ENCODE results near the gene PGGT1B.

Gene PGGT1B

DNA sequence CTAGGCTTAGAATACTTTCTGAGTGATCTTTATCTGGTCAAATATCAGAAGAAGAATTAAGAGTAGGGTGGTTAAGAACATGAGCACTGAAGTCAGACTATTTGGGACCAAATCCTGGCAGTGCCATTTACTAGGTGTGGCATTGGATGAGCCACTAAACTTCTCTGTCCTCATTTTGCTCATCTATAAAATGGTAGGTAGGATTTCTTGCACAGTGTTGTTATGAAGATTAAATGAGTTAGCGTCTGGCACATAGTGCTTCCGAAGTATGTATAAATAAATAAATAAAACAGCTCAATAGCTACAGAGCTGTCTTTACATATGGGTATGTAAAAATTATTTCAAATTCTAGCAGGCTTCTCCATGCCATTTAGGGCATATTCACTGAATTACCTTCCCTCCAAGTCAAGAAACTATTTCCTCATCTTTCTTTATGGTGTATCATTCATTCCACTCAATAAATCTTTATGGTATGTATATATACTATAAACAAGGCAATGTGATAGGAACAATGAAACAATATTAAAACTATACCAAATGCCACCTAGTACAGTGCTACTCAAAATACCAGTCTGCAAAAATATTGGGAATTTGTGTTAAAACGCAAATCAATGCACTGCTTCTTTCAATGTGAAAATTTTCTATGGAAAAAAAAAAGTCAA, 9.8 kb upstream of the PGGT1B start:
- TF ChIP-seq, protein P1, sequence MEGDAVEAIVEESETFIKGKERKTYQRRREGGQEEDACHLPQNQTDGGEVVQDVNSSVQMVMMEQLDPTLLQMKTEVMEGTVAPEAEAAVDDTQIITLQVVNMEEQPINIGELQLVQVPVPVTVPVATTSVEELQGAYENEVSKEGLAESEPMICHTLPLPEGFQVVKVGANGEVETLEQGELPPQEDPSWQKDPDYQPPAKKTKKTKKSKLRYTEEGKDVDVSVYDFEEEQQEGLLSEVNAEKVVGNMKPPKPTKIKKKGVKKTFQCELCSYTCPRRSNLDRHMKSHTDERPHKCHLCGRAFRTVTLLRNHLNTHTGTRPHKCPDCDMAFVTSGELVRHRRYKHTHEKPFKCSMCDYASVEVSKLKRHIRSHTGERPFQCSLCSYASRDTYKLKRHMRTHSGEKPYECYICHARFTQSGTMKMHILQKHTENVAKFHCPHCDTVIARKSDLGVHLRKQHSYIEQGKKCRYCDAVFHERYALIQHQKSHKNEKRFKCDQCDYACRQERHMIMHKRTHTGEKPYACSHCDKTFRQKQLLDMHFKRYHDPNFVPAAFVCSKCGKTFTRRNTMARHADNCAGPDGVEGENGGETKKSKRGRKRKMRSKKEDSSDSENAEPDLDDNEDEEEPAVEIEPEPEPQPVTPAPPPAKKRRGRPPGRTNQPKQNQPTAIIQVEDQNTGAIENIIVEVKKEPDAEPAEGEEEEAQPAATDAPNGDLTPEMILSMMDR (IDR thresholded peaks at IDR 0.05; ENCODE audit: insufficient read depth, missing control alignments): no peak
- no peak for DNase-seq (ENCODE audit: insufficient read length, low spot score)
- FAIRE-seq: no peak

DNA sequence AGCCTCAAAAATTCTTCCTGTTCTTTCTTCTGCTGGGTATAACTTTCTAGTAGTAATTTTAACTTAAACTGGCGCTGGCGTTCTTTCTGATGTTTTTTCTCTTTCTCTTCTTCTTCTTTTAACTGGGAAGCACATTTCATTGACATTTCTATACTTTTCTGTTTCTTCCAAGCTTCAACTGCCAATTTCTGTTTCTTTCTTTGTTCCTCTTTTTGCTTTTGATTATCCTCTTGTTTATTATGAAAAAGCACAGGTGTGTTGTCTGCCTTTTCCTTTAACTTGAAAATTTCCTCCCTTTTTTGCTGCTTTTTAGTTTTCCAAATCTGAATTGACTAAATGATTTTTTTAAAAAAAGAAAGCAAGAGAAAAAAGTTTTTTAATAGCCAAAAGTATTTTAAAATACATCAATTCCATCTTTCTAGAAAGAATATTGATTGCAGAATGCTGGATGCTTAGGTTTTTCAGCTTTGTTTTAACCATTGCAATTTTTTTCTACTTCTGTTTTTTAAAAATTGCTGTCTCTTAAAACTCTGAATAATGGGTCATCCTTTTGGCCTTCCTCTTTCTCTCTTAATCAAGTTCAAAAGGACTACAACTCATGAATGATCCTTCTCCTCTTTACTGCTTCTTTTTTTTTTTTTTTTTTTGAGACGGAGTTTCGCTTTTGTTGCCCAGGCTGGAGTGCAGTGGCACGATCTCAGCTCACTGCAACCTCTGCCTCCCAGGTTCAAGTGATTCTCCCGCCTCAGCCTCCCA, 8.8 kb upstream of the PGGT1B start:
- TF ChIP-seq, protein P1 (IDR thresholded peaks at IDR 0.05; ENCODE audit: insufficient read depth, missing control alignments): no peak
- no peak for DNase-seq (ENCODE audit: insufficient read length, low spot score)
- no peak for FAIRE-seq

DNA sequence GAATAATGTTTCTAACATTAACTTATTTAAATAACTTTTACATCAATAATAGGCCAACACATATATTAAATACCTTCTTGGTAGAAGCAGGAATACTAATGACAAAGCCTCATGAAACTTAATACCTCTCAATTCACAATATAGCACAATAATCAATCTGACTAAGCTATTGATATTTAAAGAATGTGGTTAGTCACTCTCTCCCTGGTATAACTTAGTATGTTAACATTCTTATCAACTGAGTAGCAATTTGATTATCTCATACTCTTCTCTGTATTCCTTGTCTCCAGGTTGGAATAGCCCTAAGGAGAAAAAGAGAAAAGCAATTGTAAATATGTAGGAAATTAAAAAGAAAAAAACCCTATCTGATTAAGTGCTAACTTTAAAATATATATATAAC, 4.9 kb upstream of the PGGT1B start:
- DNase-seq (ENCODE audit: insufficient read length, low spot score) (no peak), FAIRE-seq (no peak)
- TF ChIP-seq, protein P1 (IDR thresholded peaks at IDR 0.05; ENCODE audit: insufficient read depth, missing control alignments): no peak

DNA sequence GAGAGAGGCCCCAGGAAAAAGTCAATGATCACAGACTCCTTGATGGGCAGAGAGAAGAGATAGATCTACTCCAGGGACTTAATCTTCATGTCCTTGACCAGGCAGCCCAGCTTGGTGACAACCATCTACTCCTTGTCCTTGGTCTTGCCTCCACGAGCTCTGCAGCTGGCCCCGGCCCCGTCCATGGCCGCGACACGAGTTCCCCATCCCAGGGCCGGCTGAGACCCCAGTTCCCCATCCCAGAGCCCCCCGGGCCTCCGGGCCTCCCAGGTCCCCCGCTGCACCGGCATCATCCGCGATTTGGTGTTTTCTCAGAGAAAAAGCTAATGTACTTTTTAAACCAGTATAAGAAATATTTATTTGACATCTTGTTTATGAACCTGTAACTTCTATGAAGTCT, 2.5 kb upstream of the PGGT1B start:
- FAIRE-seq: no peak
- no peak for DNase-seq (ENCODE audit: insufficient read length, low spot score)
- TF ChIP-seq, protein P1 (IDR thresholded peaks at IDR 0.05; ENCODE audit: insufficient read depth, missing control alignments): no peak

DNA sequence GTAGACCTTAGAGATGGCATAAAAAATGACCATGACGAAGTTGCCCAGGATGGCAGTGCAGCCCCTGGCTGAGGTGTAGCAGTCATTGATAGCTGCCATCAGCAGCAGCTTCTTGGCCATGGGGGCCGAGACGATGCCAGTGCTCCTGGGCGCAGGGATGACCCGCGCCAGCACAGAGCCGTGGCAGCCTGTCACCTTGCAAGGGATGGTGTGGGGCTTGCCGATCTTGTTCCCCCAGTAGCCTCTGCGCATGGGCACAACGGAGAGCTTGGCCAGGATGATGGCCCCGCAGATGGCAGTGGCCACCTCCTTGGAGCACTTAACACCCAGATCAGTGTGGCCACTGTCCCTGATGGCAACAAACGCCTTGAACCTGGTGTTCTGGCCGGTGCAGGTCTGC, 2.1 kb upstream of the PGGT1B start:
- no peak for FAIRE-seq
- DNase-seq (ENCODE audit: insufficient read length, low spot score): no peak
- TF ChIP-seq, protein P1 (IDR thresholded peaks at IDR 0.05; ENCODE audit: insufficient read depth, missing control alignments): no peak

DNA sequence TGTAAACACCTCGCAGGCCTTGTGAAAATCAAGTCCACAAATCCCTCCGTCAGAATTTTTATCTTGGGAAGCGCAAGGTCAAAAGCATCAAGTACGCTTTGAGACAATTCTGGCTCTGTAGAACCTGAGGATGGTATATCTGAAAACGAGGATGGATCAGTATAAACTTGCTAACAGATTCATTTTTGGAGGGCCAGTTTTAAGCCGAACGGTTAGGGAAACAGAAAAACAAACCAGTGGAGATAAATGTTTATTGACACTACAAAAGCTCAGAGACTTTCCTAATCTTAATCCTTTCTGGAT, 352 bp upstream of the PGGT1B start:
- DNase-seq (ENCODE audit: insufficient read length, low spot score) (no peak), FAIRE-seq (no peak)
- TF ChIP-seq, protein P1 (IDR thresholded peaks at IDR 0.05; ENCODE audit: insufficient read depth, missing control alignments): no peak

DNA sequence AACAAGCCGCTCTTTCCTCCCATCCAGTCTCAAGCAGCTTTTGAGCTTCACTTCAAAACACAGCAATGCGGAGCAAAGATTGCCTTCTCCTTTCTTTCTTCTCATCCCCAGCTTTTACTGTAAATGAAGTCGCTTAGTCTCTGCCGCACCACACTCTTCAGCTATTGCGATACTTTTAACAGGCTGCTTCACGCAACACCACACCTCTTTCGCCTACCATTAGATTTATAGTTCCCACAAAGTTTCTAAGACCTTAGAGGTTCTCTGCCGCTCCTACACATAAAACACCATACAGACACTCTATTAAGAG, 711 bp downstream of the PGGT1B start:
- DNase-seq (ENCODE audit: insufficient read length, low spot score) (no peak), FAIRE-seq (no peak)

More for the DNA sequence above, 711 bp downstream of the PGGT1B start:
- TF ChIP-seq, protein P1 (IDR thresholded peaks at IDR 0.05; ENCODE audit: insufficient read depth, missing control alignments): no peak
